Activated effector memory CD4-positive, alpha-beta T cell treated with Interleukin-2 at 50 U/mL for 16 hours (primary cell): ENCODE measurements around the gene JARID2.

ENCODE experiments used
- DNase-seq: peaks from one replicate; pipeline ENCODE4 v3.0.0-alpha.2; 2020

Gene JARID2

GRCh38 chr6:15555101-15556038 is 309.5 kb downstream of the JARID2 start:
- DNase-seq, result no peak

- DNase-seq, result no peak
Measured at GRCh38 chr6:15556711-15557110, 310.8 kb downstream of the JARID2 start.

- no peak for DNase-seq
Measured at GRCh38 chr6:15557174-15557573, 311.3 kb downstream of the JARID2 start.

GRCh38 chr6:15560713-15561112 is 314.8 kb downstream of the JARID2 start:
- DNase-seq, result no peak

GRCh38 chr6:15561447-15562199 is 315.8 kb downstream of the JARID2 start:
- no peak for DNase-seq

DNA sequence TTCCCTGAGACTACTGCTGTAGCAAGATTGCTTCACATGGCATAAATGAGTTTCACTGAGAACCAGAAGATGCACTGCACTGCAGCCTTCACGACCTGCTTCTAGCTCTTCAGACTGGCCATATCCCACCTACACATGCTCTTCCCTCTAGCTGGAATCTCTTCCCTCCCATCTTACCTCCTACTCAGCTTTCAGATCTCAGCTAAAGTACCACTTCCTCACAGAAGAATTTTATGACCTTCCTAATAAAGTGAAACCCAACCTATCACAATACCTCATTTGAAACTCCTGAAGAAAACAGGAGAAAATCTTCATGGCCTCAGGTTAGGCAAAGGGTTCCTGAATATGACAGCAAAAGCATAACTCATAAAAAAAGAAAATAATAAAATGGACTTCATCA is 317.1 kb downstream of the JARID2 start:
- no peak for DNase-seq

DNA sequence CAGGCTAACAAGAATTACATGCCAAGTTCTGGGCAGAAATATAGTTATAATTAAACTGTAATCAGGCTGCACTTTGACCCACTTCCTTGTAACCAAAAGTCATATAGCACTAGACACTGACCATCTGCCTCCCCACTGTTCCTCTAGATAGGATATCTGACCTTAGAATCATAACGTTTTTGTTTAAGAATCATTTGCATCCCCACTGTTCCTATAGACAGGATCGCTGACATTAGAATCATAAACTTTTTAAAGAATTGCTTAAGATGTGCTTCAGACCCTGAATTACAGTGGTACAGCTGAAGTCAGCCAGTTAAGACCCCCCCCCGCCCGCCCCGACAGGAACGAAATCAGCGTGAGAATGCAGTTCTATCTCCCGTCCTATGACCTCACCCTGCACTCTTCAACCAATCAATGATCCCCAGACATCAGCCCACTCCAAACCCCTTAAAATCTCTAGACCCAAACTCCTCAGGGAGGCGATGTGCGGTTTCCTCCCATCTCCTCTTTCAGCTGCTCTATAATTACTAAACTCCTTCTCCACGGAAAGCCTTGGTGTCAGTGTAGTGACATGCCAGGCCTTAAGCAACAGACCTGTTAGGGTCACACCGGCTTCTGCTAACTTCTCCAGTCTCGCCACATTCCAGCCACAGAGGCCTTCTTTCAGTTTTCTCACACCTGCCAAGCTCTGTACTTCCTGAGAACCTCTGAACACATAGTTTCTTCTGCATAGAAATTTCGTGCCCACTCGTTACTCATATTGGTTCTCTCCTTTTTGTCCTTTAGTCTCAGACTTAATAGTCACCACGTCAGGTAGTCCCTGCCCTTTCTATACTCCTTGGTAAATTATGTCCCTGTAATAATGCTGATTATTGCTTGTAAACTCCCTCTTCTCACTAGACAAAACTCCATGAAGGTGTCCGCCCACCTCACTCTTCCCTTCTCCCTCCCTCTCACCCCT is 323.4 kb downstream of the JARID2 start:
- DNase-seq, result no peak

- DNase-seq, result no peak
Measured at GRCh38 chr6:15570171-15570570, 324.3 kb downstream of the JARID2 start.
